ENCODE data around the gene SIDT2. TPM values are rescaled to one million over a fixed set of nuclear protein-coding genes. Genes with fewer than 3 reads are reported as not detected.

Gene SIDT2
- total RNA-seq, 2 experiments from 2014 or later = 18.3 to 37.7 TPM

- ChIA-PET POLR2A (interaction anchor here (0.7 to 2.6 kb wide), 3 partner anchors 9 to 153 kb away, joined by 3 to 9 read pairs (median 9); no protein-coding TSS in a partner anchor), CTCF (ENCODE audit: unreplicated experiment) (no interaction called here)
- Histone ChIP-seq H3K27ac (ENCODE audit: low read depth, low read length, poor library complexity, severe bottlenecking) (no peak overlapping the region), H3K36me3 (ENCODE audit: insufficient read depth, low read length) (peaks cover 69% of the 10 kb centered on the region), H3K4me2 (ENCODE audit: low read length) (no peak overlapping the region), H4K20me1 (ENCODE audit: insufficient read depth, low read length) (no peaks in the 10 kb centered on the region), H3K4me1 (ENCODE audit: insufficient read depth, low read length, poor library complexity, severe bottlenecking) (no peaks in the 10 kb centered on the region), H3K9me2 (ENCODE audit: insufficient read depth, low read length) (no peaks in the 10 kb centered on the region), H3K9me3 (ENCODE audit: low read length) (no peaks in the 10 kb centered on the region), H3K4me3 (ENCODE audit: low read depth, low read length, poor library complexity, severe bottlenecking) (no peak overlapping the region), H2AFZ (ENCODE audit: low read length) (no peak overlapping the region), H3K79me2 (ENCODE audit: insufficient read depth, low read depth, low read length) (no peaks in the 10 kb centered on the region)
- no peak for DNase-seq (ENCODE audit: low spot score)
- intact Hi-C loops (cut with micrococcal nuclease; ENCODE audit: unreplicated experiment) = no loop called here
- no peak for TF ChIP-seq EZH2phosphoT487 (IDR thresholded peaks at IDR 0.05; ENCODE audit: borderline replicate concordance, low read depth, low read length)
- no peak for TF ChIP-seq CTCF (conservative IDR thresholded peaks at IDR 0.05; ENCODE audit: low read length)
- BruUV-seq (replicated peaks) = no TSS peak
Measured at GRCh38 chr11:117171007-117171403, 7.5 kb upstream of the SIDT2 start.

- BruUV-seq (replicated peaks) = no TSS peak
- TF ChIP-seq EZH2phosphoT487 (IDR thresholded peaks at IDR 0.05; ENCODE audit: borderline replicate concordance, low read depth, low read length) = no peak
- TF ChIP-seq CTCF (conservative IDR thresholded peaks at IDR 0.05; ENCODE audit: low read length) = no peak
- ChIA-PET CTCF (ENCODE audit: unreplicated experiment) (no interaction called here), POLR2A (interaction anchor here (0.7 to 2.6 kb wide), 3 partner anchors 9 to 403 kb away, joined by 3 to 9 read pairs (median 9); no protein-coding TSS in a partner anchor)
- no peaks in the 10 kb centered on the region for H3K9me3 ChIP-seq (ENCODE audit: low read length)
- intact Hi-C loops (cut with micrococcal nuclease; ENCODE audit: unreplicated experiment) = no loop called here
- no peaks in the 10 kb centered on the region for H3K9me2 ChIP-seq (ENCODE audit: insufficient read depth, low read length)
- no peak overlapping the region for H3K27ac ChIP-seq (ENCODE audit: low read depth, low read length, poor library complexity, severe bottlenecking)
- no peak overlapping the region for H3K4me3 ChIP-seq (ENCODE audit: low read depth, low read length, poor library complexity, severe bottlenecking)
- H3K36me3 ChIP-seq (ENCODE audit: insufficient read depth, low read length) = peaks cover 63% of the 10 kb centered on the region
- no peaks in the 10 kb centered on the region for H4K20me1 ChIP-seq (ENCODE audit: insufficient read depth, low read length)
- no peak overlapping the region for H3K4me2 ChIP-seq (ENCODE audit: low read length)
- no peaks in the 10 kb centered on the region for H3K4me1 ChIP-seq (ENCODE audit: insufficient read depth, low read length, poor library complexity, severe bottlenecking)
- H3K79me2 ChIP-seq (ENCODE audit: insufficient read depth, low read depth, low read length) = no peaks in the 10 kb centered on the region
- no peak for DNase-seq (ENCODE audit: low spot score)
- H2AFZ ChIP-seq (ENCODE audit: low read length) = no peak overlapping the region
Measured at GRCh38 chr11:117171404-117172061, 7.0 kb upstream of the SIDT2 start.

- Histone ChIP-seq H2AFZ (ENCODE audit: low read length) (no peak overlapping the region), H3K36me3 (ENCODE audit: insufficient read depth, low read length) (peaks cover 50% of the 10 kb centered on the region), H3K27ac (ENCODE audit: low read depth, low read length, poor library complexity, severe bottlenecking) (no peak overlapping the region), H3K4me1 (ENCODE audit: insufficient read depth, low read length, poor library complexity, severe bottlenecking) (peaks cover 4% of the 10 kb centered on the region), H4K20me1 (ENCODE audit: insufficient read depth, low read length) (no peaks in the 10 kb centered on the region), H3K79me2 (ENCODE audit: insufficient read depth, low read depth, low read length) (no peaks in the 10 kb centered on the region), H3K9me2 (ENCODE audit: insufficient read depth, low read length) (no peaks in the 10 kb centered on the region), H3K9me3 (ENCODE audit: low read length) (no peaks in the 10 kb centered on the region), H3K4me3 (ENCODE audit: low read depth, low read length, poor library complexity, severe bottlenecking) (no peak overlapping the region), H3K4me2 (ENCODE audit: low read length) (no peak overlapping the region)
- POLR2A ChIA-PET = interaction anchor here (0.5 to 2.2 kb wide), 2 partner anchors 12 to 97 kb away, joined by 5 to 9 read pairs; no protein-coding TSS in a partner anchor
- intact Hi-C loops (cut with micrococcal nuclease; ENCODE audit: unreplicated experiment) = no loop called here
- no TSS peak for BruUV-seq (replicated peaks)
- CTCF ChIA-PET (ENCODE audit: unreplicated experiment) = no interaction called here
- DNase-seq (ENCODE audit: low spot score) = no peak
- TF ChIP-seq EZH2phosphoT487 (IDR thresholded peaks at IDR 0.05; ENCODE audit: borderline replicate concordance, low read depth, low read length) (no peak), CTCF (conservative IDR thresholded peaks at IDR 0.05; ENCODE audit: low read length) (no peak)
Measured at GRCh38 chr11:117172724-117173421, 5.7 kb upstream of the SIDT2 start.

Measured in OCI-LY7 (cell line).